ENCODE data around the gene LIPH.

LIPH gene

GRCh38 chr3:185530856-185531255 is 21.5 kb downstream of the LIPH start:
- no peak for DNase-seq (ENCODE audit: low read depth)
- H3K4me3 ChIP-seq (ENCODE audit: low read depth, low read length): no peak overlapping the region
- TF ChIP-seq CTCF (IDR thresholded peaks at IDR 0.05; ENCODE audit: low read depth, low read length, missing control alignments): no peak

- no peak for TF ChIP-seq CTCF (IDR thresholded peaks at IDR 0.05; ENCODE audit: low read depth, low read length, missing control alignments)
- no peak for DNase-seq (ENCODE audit: low read depth)
- H3K4me3 ChIP-seq (ENCODE audit: low read depth, low read length): no peak overlapping the region
Measured at GRCh38 chr3:185528532-185528931, 23.9 kb downstream of the LIPH start.

- no peak for TF ChIP-seq CTCF (IDR thresholded peaks at IDR 0.05; ENCODE audit: low read depth, low read length, missing control alignments)
- DNase-seq (ENCODE audit: low read depth): no peak
- H3K4me3 ChIP-seq (ENCODE audit: low read depth, low read length): no peak overlapping the region
Measured at GRCh38 chr3:185527364-185527763, 25.0 kb downstream of the LIPH start.

- TF ChIP-seq CTCF (IDR thresholded peaks at IDR 0.05; ENCODE audit: low read depth, low read length, missing control alignments): no peak
- DNase-seq (ENCODE audit: low read depth): no peak
- H3K4me3 ChIP-seq (ENCODE audit: low read depth, low read length): no peak overlapping the region
Measured at GRCh38 chr3:185526349-185526951, 25.9 kb downstream of the LIPH start.

GRCh38 chr3:185521349-185522138 is 30.8 kb downstream of the LIPH start:
- no peak for TF ChIP-seq CTCF (IDR thresholded peaks at IDR 0.05; ENCODE audit: low read depth, low read length, missing control alignments)
- no peak overlapping the region for H3K4me3 ChIP-seq (ENCODE audit: low read depth, low read length)
- no peak for DNase-seq (ENCODE audit: low read depth)

- H3K4me3 ChIP-seq (ENCODE audit: low read depth, low read length): no peak overlapping the region
- TF ChIP-seq CTCF (IDR thresholded peaks at IDR 0.05; ENCODE audit: low read depth, low read length, missing control alignments): no peak
- DNase-seq (ENCODE audit: low read depth): no peak
Measured at GRCh38 chr3:185519021-185519420, 33.4 kb downstream of the LIPH start.

Data from GM12864 (cell line).